Activated CD4-positive, alpha-beta T cell treated with anti-CD3 and anti-CD28 coated beads for 4 hours (primary cell): ENCODE results near the gene ABCA5.

Source experiments
- DNase-seq, 2 donors: peaks; one replicate each; pipeline ENCODE4 v3.0.0-alpha.2; 2020

Gene ABCA5, protein sequence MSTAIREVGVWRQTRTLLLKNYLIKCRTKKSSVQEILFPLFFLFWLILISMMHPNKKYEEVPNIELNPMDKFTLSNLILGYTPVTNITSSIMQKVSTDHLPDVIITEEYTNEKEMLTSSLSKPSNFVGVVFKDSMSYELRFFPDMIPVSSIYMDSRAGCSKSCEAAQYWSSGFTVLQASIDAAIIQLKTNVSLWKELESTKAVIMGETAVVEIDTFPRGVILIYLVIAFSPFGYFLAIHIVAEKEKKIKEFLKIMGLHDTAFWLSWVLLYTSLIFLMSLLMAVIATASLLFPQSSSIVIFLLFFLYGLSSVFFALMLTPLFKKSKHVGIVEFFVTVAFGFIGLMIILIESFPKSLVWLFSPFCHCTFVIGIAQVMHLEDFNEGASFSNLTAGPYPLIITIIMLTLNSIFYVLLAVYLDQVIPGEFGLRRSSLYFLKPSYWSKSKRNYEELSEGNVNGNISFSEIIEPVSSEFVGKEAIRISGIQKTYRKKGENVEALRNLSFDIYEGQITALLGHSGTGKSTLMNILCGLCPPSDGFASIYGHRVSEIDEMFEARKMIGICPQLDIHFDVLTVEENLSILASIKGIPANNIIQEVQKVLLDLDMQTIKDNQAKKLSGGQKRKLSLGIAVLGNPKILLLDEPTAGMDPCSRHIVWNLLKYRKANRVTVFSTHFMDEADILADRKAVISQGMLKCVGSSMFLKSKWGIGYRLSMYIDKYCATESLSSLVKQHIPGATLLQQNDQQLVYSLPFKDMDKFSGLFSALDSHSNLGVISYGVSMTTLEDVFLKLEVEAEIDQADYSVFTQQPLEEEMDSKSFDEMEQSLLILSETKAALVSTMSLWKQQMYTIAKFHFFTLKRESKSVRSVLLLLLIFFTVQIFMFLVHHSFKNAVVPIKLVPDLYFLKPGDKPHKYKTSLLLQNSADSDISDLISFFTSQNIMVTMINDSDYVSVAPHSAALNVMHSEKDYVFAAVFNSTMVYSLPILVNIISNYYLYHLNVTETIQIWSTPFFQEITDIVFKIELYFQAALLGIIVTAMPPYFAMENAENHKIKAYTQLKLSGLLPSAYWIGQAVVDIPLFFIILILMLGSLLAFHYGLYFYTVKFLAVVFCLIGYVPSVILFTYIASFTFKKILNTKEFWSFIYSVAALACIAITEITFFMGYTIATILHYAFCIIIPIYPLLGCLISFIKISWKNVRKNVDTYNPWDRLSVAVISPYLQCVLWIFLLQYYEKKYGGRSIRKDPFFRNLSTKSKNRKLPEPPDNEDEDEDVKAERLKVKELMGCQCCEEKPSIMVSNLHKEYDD (N-terminal part only)

DNA sequence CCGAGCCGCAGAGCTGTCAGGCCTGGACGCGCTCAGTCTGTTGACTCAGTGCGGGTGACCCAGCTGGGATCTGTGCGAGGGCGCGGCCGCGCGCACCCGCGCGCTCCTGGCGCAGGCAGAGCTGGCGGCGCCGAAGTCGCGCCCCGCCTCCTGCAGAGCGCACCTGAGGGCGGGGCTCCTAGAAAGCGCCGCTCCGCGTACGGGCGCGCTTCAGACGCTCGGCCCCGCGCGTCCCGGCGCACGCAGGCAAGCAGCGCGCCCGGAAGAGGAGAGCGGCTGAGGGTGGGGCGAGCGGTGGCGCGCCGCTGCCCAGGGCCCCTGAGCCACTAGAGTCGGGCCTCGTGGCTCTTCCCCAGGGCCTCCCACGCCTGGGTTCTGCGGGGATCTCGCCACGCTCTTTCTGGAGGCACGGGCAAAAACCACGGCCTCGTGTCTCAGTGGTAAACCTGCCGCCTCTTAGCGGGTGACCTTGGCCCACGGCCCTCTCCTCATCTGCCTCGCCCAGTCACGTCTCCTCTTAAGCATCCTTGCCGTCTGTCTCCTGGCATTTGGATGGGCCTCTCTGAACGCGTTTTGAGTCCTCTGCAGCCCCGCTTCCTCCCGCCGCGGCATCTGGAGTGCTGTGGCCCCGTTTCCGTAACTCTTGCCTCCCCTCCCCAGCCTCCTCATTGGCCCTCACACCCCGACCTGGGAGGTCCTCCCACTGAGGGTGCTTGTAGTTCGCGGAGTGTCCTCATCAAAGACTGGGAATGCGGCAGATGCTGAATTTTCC, at the start of gene ABCA5:
ABCA5 (minus strand) TSS at position 74 of the 772 bp plus-strand sequence. CDS start 12,718 bp downstream, outside the sequence.
- peak; percentile 84 to 87 for DNase-seq

DNA sequence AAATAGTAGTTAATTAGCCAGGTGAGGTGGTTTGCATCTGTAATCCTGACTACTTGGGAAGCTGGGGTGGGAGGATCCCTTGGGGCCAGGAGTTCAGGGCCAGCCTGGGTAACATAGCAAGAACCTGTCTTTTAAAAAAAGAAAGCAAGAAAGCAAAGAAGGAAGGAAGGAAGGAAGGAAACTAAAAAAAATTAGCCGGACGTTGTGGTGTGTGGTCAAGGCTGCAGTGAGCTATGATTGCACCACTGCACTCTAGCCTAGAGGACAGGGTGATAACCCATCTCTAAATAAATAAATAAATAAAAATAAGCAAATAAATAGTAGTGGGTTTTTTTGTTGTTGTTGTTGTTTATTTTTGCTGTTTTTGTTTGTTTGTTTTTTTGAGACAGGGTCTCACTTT, 48.3 kb upstream of the ABCA5 start:
- DNase-seq: no peak

GRCh38 chr17:69373069-69373468, 46.1 kb upstream of the ABCA5 start:
- no peak for DNase-seq

DNA sequence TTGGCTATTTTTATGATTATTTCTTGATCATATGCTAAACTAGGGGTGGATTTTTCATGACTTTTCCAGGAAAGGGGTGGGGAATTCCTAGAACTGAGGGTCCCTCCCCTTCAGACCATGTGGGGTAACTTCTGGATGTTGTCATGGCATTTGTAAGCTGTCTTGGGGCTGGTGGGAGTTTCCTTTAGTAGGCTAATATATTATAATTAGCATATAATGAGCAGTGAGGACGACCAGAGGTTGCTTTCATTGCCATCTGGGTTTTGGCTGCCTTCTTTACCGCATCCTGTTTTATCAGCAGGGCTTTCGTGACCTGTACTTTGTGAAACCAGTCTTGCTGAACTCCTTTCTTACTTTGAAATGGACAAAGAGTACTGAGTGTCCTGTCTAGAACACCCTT, 40.4 kb upstream of the ABCA5 start:
- no peak for DNase-seq

DNA sequence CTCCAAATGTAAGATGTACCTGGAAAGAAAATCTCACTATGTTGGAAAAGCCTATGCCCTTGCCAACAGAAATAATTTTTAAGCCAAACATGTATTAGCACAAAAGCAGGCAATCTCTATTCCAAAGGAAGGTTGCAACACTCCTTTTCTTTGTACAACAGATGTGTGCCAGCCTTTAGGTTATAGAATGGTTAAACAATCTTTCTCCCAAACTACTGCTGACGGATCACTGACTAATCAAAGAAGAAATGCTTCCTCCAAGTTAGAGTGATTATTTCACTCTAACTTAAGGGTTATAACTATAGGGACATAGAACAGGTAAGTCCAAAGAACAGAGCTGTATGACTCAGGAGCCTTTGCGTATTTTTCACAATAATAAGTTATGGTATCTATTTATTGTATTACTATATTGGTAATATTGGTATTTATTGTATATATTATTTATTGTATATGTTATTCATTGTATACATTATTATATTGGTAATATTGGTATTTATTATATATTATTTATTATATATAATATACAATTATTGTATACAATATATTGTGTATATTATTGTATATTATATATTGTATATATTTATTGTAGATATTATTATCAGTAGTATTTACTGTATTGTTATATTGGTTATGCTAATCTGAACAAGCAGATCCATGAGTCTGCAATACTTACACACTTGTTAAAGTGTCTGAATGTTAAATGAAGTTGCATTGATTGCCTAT, 36.7 kb upstream of the ABCA5 start:
- DNase-seq: no peak

- DNase-seq: no peak
Measured at GRCh38 chr17:69361156-69361555, 34.2 kb upstream of the ABCA5 start.

DNA sequence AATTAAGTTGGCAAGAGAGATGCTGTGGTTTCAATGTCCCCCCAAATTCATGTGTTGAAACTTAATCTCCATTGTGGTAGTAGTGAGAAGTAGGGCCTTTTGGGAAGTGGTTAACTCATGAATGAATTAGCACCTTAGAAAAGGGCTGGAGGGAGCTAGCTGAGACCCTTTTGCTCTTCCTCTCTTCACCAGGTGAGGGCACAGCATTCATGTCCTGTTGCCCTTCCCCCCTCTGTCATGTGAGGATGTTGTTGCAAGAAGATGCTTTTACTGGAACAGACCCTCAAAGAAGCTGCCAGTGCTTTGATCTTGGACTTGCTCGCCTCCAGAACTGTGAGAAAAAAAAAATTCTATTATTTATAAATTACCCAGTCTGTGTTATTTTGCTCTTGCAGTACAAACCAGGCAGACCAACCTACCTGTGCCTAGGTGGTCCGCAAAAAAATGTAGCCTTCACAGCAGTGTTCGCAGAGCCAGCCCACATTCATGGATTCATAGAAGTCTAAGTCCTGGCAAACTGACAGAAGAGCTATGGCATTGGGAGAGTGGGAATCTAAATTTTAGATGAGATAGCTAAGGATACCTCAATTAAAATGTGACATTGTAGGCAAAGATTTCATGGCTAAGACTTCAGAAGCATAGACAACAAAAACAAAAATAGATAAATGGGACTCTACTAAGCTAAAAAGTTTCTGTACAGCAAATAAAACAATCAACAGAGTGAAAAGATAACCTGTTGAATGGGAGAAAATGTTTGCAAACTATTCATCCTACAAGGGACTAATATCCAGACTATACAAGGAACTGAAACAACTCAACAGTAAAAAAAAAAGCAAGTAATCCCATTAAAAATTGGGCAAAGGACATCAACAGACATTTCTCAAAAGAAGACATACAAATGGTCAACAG, 32.0 kb upstream of the ABCA5 start:
- DNase-seq: no peak

- DNase-seq: no peak
Measured at GRCh38 chr17:69357701-69358100, 30.8 kb upstream of the ABCA5 start.

DNA sequence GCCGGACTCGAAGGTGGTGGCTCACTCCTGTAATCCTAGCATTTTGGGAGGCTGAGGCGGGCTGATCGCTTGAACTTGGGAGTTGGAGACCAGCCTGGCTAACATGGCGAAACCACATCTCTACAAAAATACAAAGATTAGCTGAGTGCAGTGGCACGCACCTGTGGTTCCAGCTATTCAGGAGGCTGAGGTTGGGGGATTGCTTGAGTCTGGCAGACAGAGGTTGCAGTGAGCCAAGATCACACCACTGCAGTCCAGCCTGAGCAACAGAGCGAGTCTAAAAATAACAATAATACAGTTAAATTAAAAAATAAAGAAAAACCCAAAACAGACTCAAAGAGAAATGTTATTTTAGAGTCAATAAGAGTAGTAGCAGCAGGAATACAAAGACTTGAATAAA, 29.7 kb upstream of the ABCA5 start:
- DNase-seq: no peak

DNA sequence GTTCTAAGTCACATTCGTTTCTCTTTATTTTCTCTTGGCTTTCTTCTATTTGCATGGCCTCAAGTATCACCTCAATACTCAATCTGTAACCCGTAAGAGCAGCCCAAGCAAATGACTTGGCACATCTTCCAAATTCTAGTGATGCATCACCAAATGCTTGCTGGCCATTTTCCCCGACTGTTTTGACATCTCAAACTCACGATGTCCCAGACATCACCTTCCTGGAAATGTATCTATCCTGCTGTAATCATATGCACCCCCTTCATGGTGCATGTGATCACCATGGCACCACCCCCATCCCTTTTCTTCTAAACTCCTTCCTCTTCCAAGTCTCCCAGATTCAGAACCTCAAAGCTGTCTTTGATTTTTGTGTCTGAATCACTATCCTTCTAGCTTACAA, 24.0 kb upstream of the ABCA5 start:
- DNase-seq: no peak

GRCh38 chr17:69348429-69348828, 21.5 kb upstream of the ABCA5 start:
- no peak for DNase-seq

GRCh38 chr17:69346766-69347165, 19.8 kb upstream of the ABCA5 start:
- no peak for DNase-seq

GRCh38 chr17:69344939-69345338, 18.0 kb upstream of the ABCA5 start:
- DNase-seq: no peak

DNA sequence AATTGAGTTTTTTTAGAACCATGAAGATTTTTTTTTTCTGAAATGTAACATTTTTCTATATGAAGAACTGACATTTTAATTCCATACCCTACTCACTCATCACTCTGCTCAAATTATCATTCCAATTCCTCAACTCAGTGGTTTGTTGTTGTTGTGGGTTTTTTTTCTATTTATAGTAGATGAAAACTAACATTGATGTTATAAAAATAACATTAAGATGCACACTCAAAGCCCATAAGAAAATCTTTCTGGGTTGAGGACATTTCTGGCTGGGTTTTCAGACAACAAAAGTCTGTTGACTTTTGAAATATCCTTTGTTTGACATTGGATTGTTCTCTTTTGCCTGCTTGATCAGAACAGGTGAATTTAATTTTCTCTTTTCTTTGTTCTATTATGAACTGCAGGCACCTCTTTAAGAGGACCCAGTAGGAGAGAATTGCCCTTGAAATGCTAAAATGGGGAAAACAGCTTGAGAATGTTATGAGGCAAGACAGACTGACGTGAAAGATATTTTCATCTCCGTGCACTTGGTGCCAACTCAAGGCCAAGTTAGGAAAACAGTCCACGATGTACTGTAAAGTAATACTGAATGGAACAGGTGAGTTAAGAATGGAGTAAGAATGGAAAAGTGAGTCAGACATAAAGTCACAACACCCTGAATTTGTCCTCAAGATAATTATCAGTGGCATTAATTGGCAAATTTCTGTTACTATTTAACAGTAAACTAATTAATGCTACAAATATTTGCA, 16.1 kb upstream of the ABCA5 start:
- DNase-seq: no peak

GRCh38 chr17:69339937-69340336, 13.0 kb upstream of the ABCA5 start:
- no peak for DNase-seq

DNA sequence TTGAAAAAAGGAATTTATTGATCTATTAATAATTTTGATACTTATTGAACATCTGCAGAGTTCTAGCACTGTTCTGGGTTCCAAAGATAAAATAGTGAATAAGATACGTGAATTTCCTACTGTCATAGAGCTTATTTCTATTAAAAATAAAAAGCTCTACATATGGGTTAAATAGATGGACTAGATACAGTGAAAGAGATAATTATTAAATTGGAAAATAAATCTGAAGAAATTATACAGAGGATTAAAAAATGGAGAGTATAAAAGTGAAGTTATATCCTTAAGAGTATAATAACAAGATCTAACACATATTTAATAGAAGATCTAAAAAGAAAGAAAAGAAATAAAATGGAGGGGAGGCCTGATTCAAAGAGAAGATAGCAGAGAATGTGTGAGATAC, 10.1 kb upstream of the ABCA5 start:
- no peak for DNase-seq

GRCh38 chr17:69336580-69336979, 9.6 kb upstream of the ABCA5 start:
- DNase-seq: no peak

DNA sequence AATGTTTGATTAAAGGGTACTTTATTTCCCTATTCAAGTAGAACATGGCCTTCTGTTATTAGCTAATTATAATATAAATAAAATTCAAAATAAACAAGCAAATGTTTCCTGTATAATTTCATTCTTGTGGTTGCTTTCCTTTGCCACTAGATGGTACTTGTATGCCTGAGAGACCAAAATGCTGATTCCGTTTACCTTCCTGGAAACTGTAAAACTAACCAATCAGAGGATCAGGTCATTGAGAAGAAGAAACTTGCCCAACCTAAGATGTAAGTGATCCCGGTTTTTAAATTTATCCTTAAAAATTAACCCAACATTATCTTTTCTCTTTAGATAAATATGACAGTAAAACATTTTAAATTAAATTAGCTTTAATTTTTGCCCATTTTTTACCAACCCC, 8.1 kb upstream of the ABCA5 start:
- DNase-seq: no peak

- no peak for DNase-seq
Measured at GRCh38 chr17:69333561-69333960, 6.6 kb upstream of the ABCA5 start.

GRCh38 chr17:69331756-69332155, 4.8 kb upstream of the ABCA5 start:
- no peak for DNase-seq
